Tibial nerve (tissue), 4 donors: ENCODE results near the gene NCAM1. TPM values are rescaled to one million over a fixed set of nuclear protein-coding genes. Genes with fewer than 3 reads are reported as not detected.

Source experiments
- DNase-seq, 2 donors: peaks; one replicate each; pipeline ENCODE4 v3.0.0-alpha.2; 2019; ENCODE audit warnings: low spot score in 2 of 2
- H3K27ac ChIP-seq, 4 donors: fragments of 200-600 bp; sonication (generic) in 3 of 4; one replicate each; pipeline ENCODE4 v1.5.1; 2017 to 2019; ENCODE audit warnings: mild to moderate bottlenecking in 1 of 4
- H3K27me3 ChIP-seq, 2 donors: fragments of 200-600 bp; sonication (generic) in 1 of 2; one replicate each; pipeline versions ENCODE4 v1.5.1 to v1.6.0; 2017 to 2019
- H3K36me3 ChIP-seq, 3 donors: fragments of 200-600 bp; sonication (generic); one replicate each; pipeline ENCODE4 v1.5.1; 2018 to 2019
- H3K4me1 ChIP-seq, 4 donors: fragments of 200-600 bp; sonication (generic) in 3 of 4; one replicate each; pipeline ENCODE4 v1.5.1; 2017 to 2019
- H3K4me3 ChIP-seq, 4 donors: fragments of 200-600 bp; sonication (generic) in 3 of 4; one replicate each; pipeline ENCODE4 v1.5.1; 2017 to 2019; ENCODE audit warnings: mild to moderate bottlenecking in 1 of 4, moderate library complexity in 1 of 4
- H3K9me3 ChIP-seq, 4 donors: fragments of 200-600 bp; sonication (generic) in 3 of 4; one replicate each; pipeline ENCODE4 v1.5.1; 2017 to 2019
- CTCF ChIP-seq, 5 experiments: fragments of 200-600 bp in 3 of 5; fragments of 450-650 bp in 2 of 5; sonication (generic) in 3 of 5; IDR thresholded peaks; one replicate each; pipeline ENCODE4 v1.5.1; 2016 to 2019; ENCODE audit warnings: antibody characterized with exemption in 5 of 5, mild to moderate bottlenecking in 3 of 5, moderate library complexity in 2 of 5
- EP300 ChIP-seq, 2 donors: sonication (generic); formaldehyde crosslinking; IDR thresholded peaks; one replicate each; pipeline ENCODE4 v1.6.1; 2017; ENCODE audit warnings: antibody characterized with exemption in 2 of 2, mild to moderate bottlenecking in 1 of 2
- POLR2A ChIP-seq, 2 donors: fragments of 450-650 bp; IDR thresholded peaks; one replicate each; pipeline ENCODE4 v1.6.1; 2017; ENCODE audit warnings: antibody characterized with exemption in 2 of 2, mild to moderate bottlenecking in 2 of 2, moderate library complexity in 2 of 2
- WGBS, 2 donors: methylation state at CpG; one replicate each; pipeline ENCODE4 v1.1.5; 2018; 5-methylcytosine and 5-hydroxymethylcytosine counted together
- total RNA-seq, 4 donors: library from RNA; depleted of rRNA; stranded (reverse); fragments of >200 nt; gene quantifications; one replicate each; pipeline ENCODE4 v1.1.0, GENCODE V29; 2016

Gene NCAM1
- total RNA-seq, 4 donors from 2014 or later = 57.3 to 121 (median 76.1) TPM

- TF ChIP-seq POLR2A (IDR thresholded peaks at IDR 0.05) (no peak), CTCF (IDR thresholded peaks at IDR 0.05) (no peak), EP300 (IDR thresholded peaks at IDR 0.05) (no peak)
- DNase-seq = no peak
- Histone ChIP-seq H3K4me3 (no peak overlapping the region), H3K27me3 (no peaks in the 10 kb centered on the region), H3K27ac (no peak overlapping the region), H3K4me1 (no peaks in the 10 kb centered on the region), H3K36me3 (peaks cover 0 to 25% (median 0%) of the 10 kb centered on the region in 3 donors), H3K9me3 (no peaks in the 10 kb centered on the region)
- WGBS, 2 donors = 87 to 97% methylated on average over 5 of the region's 5 CpGs
These were observed 308.4 kb downstream of the NCAM1 start for GRCh38 chr11:113269636-113270035.

GRCh38 chr11:113270080-113270479 lies 308.9 kb downstream of the NCAM1 start:
- H3K4me1 ChIP-seq = peaks cover 0 to 1% (median 0%) of the 10 kb centered on the region in 4 donors
- no peaks in the 10 kb centered on the region for H3K27me3 ChIP-seq
- no peak overlapping the region for H3K4me3 ChIP-seq
- peaks cover 0 to 25% (median 0%) of the 10 kb centered on the region in 3 donors for H3K36me3 ChIP-seq
- no peak for DNase-seq
- H3K9me3 ChIP-seq = no peaks in the 10 kb centered on the region
- H3K27ac ChIP-seq = no peak overlapping the region
- no peak for TF ChIP-seq POLR2A (IDR thresholded peaks at IDR 0.05)
- 94 to 95% methylated on average over 13 of the region's 13 CpGs for WGBS, 2 donors

GRCh38 chr11:113271551-113272245 lies 310.5 kb downstream of the NCAM1 start:
- Histone ChIP-seq H3K27ac (no peak overlapping the region), H3K4me3 (no peak overlapping the region), H3K36me3 (peaks cover 0 to 25% (median 0%) of the 10 kb centered on the region in 3 donors), H3K9me3 (no peaks in the 10 kb centered on the region), H3K27me3 (no peaks in the 10 kb centered on the region), H3K4me1 (peaks cover 0 to 11% (median 0%) of the 10 kb centered on the region in 4 donors)
- no peak for DNase-seq
- WGBS, 2 donors = 87 to 93% methylated on average over 14 of the region's 14 CpGs
- no peak for TF ChIP-seq EP300 (IDR thresholded peaks at IDR 0.05)
- no peak for TF ChIP-seq POLR2A (IDR thresholded peaks at IDR 0.05)

GRCh38 chr11:113272281-113272680 lies 311.1 kb downstream of the NCAM1 start:
- no peak for DNase-seq
- Histone ChIP-seq H3K4me3 (no peak overlapping the region), H3K4me1 (peaks cover 0 to 11% (median 0%) of the 10 kb centered on the region in 4 donors), H3K27ac (no peak overlapping the region), H3K27me3 (no peaks in the 10 kb centered on the region), H3K9me3 (no peaks in the 10 kb centered on the region), H3K36me3 (peaks cover 0 to 25% (median 0%) of the 10 kb centered on the region in 3 donors)
- TF ChIP-seq CTCF (IDR thresholded peaks at IDR 0.05) (no peak), EP300 (IDR thresholded peaks at IDR 0.05) (no peak), POLR2A (IDR thresholded peaks at IDR 0.05) (no peak)
- 71 to 79% methylated on average over 5 of the region's 5 CpGs for WGBS, 2 donors

GRCh38 chr11:113272927-113273615 lies 311.9 kb downstream of the NCAM1 start:
- Histone ChIP-seq H3K27me3 (no peaks in the 10 kb centered on the region), H3K27ac (no peak overlapping the region), H3K4me1 (peaks cover 0 to 11% (median 0%) of the 10 kb centered on the region in 4 donors), H3K36me3 (peaks cover 0 to 25% (median 0%) of the 10 kb centered on the region in 3 donors), H3K9me3 (no peaks in the 10 kb centered on the region), H3K4me3 (no peak overlapping the region)
- DNase-seq = no peak
- TF ChIP-seq EP300 (IDR thresholded peaks at IDR 0.05) (no peak), CTCF (IDR thresholded peaks at IDR 0.05) (no peak), POLR2A (IDR thresholded peaks at IDR 0.05) (no peak)
- WGBS, 2 donors = 67 to 83% methylated on average over 22 to 33 of the region's 34 CpGs

- no peaks in the 10 kb centered on the region for H3K27me3 ChIP-seq
- WGBS, 2 donors = 92 to 93% methylated on average over 10 of the region's 10 CpGs
- DNase-seq = no peak
- H3K36me3 ChIP-seq = peaks cover 0 to 25% (median 0%) of the 10 kb centered on the region in 3 donors
- no peak overlapping the region for H3K27ac ChIP-seq
- no peak for TF ChIP-seq POLR2A (IDR thresholded peaks at IDR 0.05)
- TF ChIP-seq CTCF (IDR thresholded peaks at IDR 0.05) = no peak
- no peak for TF ChIP-seq EP300 (IDR thresholded peaks at IDR 0.05)
- H3K4me1 ChIP-seq = peaks cover 0 to 11% (median 0%) of the 10 kb centered on the region in 4 donors
- H3K9me3 ChIP-seq = no peaks in the 10 kb centered on the region
- H3K4me3 ChIP-seq = no peak overlapping the region
These were observed 312.5 kb downstream of the NCAM1 start for GRCh38 chr11:113273720-113274119.
